SK-N-SH (cell line): ENCODE data around the gene NLGN3. TPM values are rescaled to one million over a fixed set of nuclear protein-coding genes. Genes with fewer than 3 reads are reported as not detected.

Source experiments
- CTCF ChIA-PET: fragments of 300-600, 350-600 bp; formaldehyde crosslinking; extraction: SDS; loops from one replicate; lab custom pipeline; 2021; lab: Yijun Ruan, JAX
- POLR2A ChIA-PET: fragments of 350-600 bp; sonication (Branson Sonifier 250); formaldehyde crosslinking; extraction: SDS; loops from one replicate; lab custom pipeline; 2020; ENCODE audit warnings: antibody characterized with exemption, inconsistent platforms; lab: Yijun Ruan, JAX
- DNase-seq: peaks from one replicate; pipeline ENCODE4 v3.0.0; 2012
- H2AFZ ChIP-seq: fragments of 200-600 bp; sonication (generic); 2 replicates; pipeline ENCODE4 v1.8.1; 2016; ENCODE audit warnings: antibody characterized with exemption, mild to moderate bottlenecking, low read depth
- H3F3A ChIP-seq: fragments of 200-600 bp; sonication (generic); replicated peaks from 2 replicates; pipeline ENCODE3; 2016; ENCODE audit warnings: antibody characterized with exemption, mild to moderate bottlenecking; ENCODE audit not compliant: insufficient read depth
- H3K27ac ChIP-seq, 2 experiments: fragments of 200-500 bp in 1 of 2; fragments of 200-600 bp in 1 of 2; sonication (Bioruptor generic) in 1 of 2; sonication (generic), shearing (Covaris generic) in 1 of 2; 2 replicates each; pipeline versions ENCODE4 v1.5.1 to v1.6.1; 2014 to 2016; ENCODE audit warnings: low read depth in 2 of 2, inconsistent platforms in 1 of 2, low read length in 1 of 2, mild to moderate bottlenecking in 1 of 2, mixed read lengths in 1 of 2
- H3K27me3 ChIP-seq: fragments of 200-600 bp; sonication (generic), shearing (Covaris generic); 2 replicates; pipeline ENCODE4 v1.6.1; 2016; ENCODE audit warnings: mixed run types; ENCODE audit not compliant: insufficient read depth
- H3K36me3 ChIP-seq, 2 experiments: fragments of 200-500 bp in 1 of 2; fragments of 200-600 bp in 1 of 2; sonication (Bioruptor generic) in 1 of 2; sonication (generic) in 1 of 2; replicated peaks in 1 of 2; 2 replicates each; pipeline versions ENCODE3 to v1.5.1; 2014 to 2016; ENCODE audit warnings: low read length in 1 of 2, mild to moderate bottlenecking in 1 of 2; ENCODE audit not compliant: insufficient read depth in 2 of 2, control insufficient read depth in 1 of 2
- H3K4me1 ChIP-seq, 2 experiments: fragments of 200-500 bp in 1 of 2; fragments of 200-600 bp in 1 of 2; sonication (Bioruptor generic) in 1 of 2; sonication (generic), shearing (Covaris generic) in 1 of 2; 2 replicates each; pipeline versions ENCODE4 v1.5.1 to v1.6.1; 2014 to 2016; ENCODE audit warnings: low read depth in 1 of 2, low read length in 1 of 2, mixed run types in 1 of 2; ENCODE audit not compliant: insufficient read depth in 2 of 2, control insufficient read depth in 1 of 2
- H3K4me2 ChIP-seq: fragments of 200-600 bp; sonication (generic), shearing (Covaris generic); 2 replicates; pipeline ENCODE4 v1.6.1; 2017; ENCODE audit warnings: mixed run types
- H3K4me3 ChIP-seq, 2 experiments: fragments of 200-500 bp in 1 of 2; fragments of 200-600 bp in 1 of 2; sonication (Bioruptor generic) in 1 of 2; sonication (generic), shearing (Covaris generic) in 1 of 2; 2 replicates each; pipeline versions ENCODE4 v1.5.1 to v1.8.1; 2014 to 2016; ENCODE audit warnings: low read depth in 2 of 2, inconsistent platforms in 1 of 2, low read length in 1 of 2, mild to moderate bottlenecking in 1 of 2, mixed read lengths in 1 of 2, moderate library complexity in 1 of 2
- H3K79me2 ChIP-seq: fragments of 200-600 bp; sonication (generic); 2 replicates; pipeline ENCODE4 v1.8.1; 2017; ENCODE audit warnings: mild to moderate bottlenecking; ENCODE audit not compliant: insufficient read depth
- H3K9ac ChIP-seq: fragments of 200-600 bp; sonication (generic); 2 replicates; pipeline ENCODE4 v1.6.1; 2017; ENCODE audit warnings: mixed run types
- H3K9me2 ChIP-seq: fragments of 200-600 bp; sonication (generic); 2 replicates; pipeline ENCODE4 v1.6.1; 2017; ENCODE audit warnings: mixed run types
- H3K9me3 ChIP-seq: fragments of 200-600 bp; sonication (generic); 2 replicates; pipeline ENCODE4 v1.6.1; 2017; ENCODE audit warnings: mixed run types, mild to moderate bottlenecking, moderate library complexity
- H4K20me1 ChIP-seq: fragments of 200-600 bp; sonication (generic); 2 replicates; pipeline ENCODE4 v1.6.1; 2017; ENCODE audit warnings: mild to moderate bottlenecking, mixed run types; ENCODE audit not compliant: insufficient read depth
- CHD2 ChIP-seq: fragments of 150-350 bp; IDR thresholded peaks from 2 replicates; pipeline ENCODE4 v1.6.1; 2018; ENCODE audit warnings: low read length; ENCODE audit not compliant: partially characterized antibody
- EZH2phosphoT487 ChIP-seq: fragments of 200-600 bp; sonication (generic); IDR thresholded peaks from 2 replicates; pipeline ENCODE4 v1.6.1; 2017; ENCODE audit warnings: low read depth, mixed run types, mild to moderate bottlenecking, antibody characterized with exemption, moderate library complexity, borderline replicate concordance
- FOXJ3 ChIP-seq: sonication (generic); formaldehyde crosslinking; IDR thresholded peaks from 2 replicates; pipeline ENCODE4 v1.5.1; 2020; ENCODE audit warnings: mild to moderate bottlenecking, missing genetic modification reagents
- GABPA ChIP-seq: IDR thresholded peaks from 2 replicates; pipeline ENCODE4 v1.4.0; 2012; ENCODE audit warnings: low read depth, mild to moderate bottlenecking
- JUND ChIP-seq: IDR thresholded peaks from 2 replicates; pipeline ENCODE4 v1.4.0; 2012
- MAX ChIP-seq: IDR thresholded peaks from 2 replicates; pipeline ENCODE4 v1.4.0; 2012; ENCODE audit warnings: low read depth
- MXI1 ChIP-seq: IDR thresholded peaks from 2 replicates; pipeline ENCODE4 v1.6.1; 2012; ENCODE audit warnings: mild to moderate bottlenecking, low read depth, low read length, improper control_type of control experiment
- NRF1 ChIP-seq: IDR thresholded peaks from 2 replicates; pipeline ENCODE4 v1.6.1; 2012; ENCODE audit warnings: low read depth, mild to moderate bottlenecking, low read length
- POLR2AphosphoS5 ChIP-seq: IDR thresholded peaks from 2 replicates; pipeline ENCODE4 v1.6.1; 2012; ENCODE audit warnings: low read depth, low read length
- RAD21 ChIP-seq: IDR thresholded peaks from 2 replicates; pipeline ENCODE4 v1.6.1; 2012; ENCODE audit warnings: mild to moderate bottlenecking, low read length
- RFX5 ChIP-seq: IDR thresholded peaks from 2 replicates; pipeline ENCODE4 v1.6.1; 2012; ENCODE audit warnings: mild to moderate bottlenecking, improper control_type of control experiment, low read length
- SMC3 ChIP-seq: IDR thresholded peaks from 2 replicates; pipeline ENCODE4 v1.6.1; 2012; ENCODE audit warnings: low read depth, low read length, improper control_type of control experiment
- TCF12 ChIP-seq: IDR thresholded peaks from 2 replicates; pipeline ENCODE4 v1.4.0; 2012
- WGBS: methylation state at CpG from one replicate; pipeline ENCODE4 v1.1.6; 2017; ENCODE audit warnings: low lambda C conversion rate; 5-methylcytosine and 5-hydroxymethylcytosine counted together
- polyA plus RNA-seq, 3 experiments: library from polyadenylated mRNA; depleted of rRNA; stranded (reverse); fragments of >200 nt; gene quantifications; 2 replicates each; pipeline ENCODE4 v1.2.3, GENCODE V29; 2012
- TF ChIP-seq, protein P1 (sequence below): IDR thresholded peaks from 2 replicates; pipeline ENCODE4 v1.6.1; 2012; ENCODE audit warnings: mild to moderate bottlenecking, low read depth, low read length, moderate library complexity

NLGN3 gene
- polyA plus RNA-seq, 1 of the 3 experiments (the other 2 are of a cell fraction): 5.3 TPM

GRCh38 chrX:71095555-71095980, 49.1 kb upstream of the NLGN3 start, which contains the start of gene FOXO4:
TSS of gene FOXO4 (plus strand) at chrX:71095851. CDS start at chrX:71096529, 678 bp downstream.
- Histone ChIP-seq H3F3A (no peaks in the 10 kb centered on the region), H3K4me2 (peak within 1 kb of the TSS; percentile 94), H3K9ac (peak within 1 kb of the TSS; percentile 53; the same call in 1 of the 2 replicates), H2AFZ (peak within 1 kb of the TSS; percentile 98), H3K79me2 (no peaks in the 10 kb centered on the region), H3K27ac (peak within 1 kb of the TSS in 1 of 2 experiments; percentile 17; a peak in 1 of 4 replicates), H3K9me2 (no peaks in the 10 kb centered on the region), H3K4me3 (peak within 1 kb of the TSS; percentile 69 to 77), H3K36me3 (no peaks in the 10 kb centered on the region), H4K20me1 (no peaks in the 10 kb centered on the region), H3K4me1 (peaks cover 0 to 16% of the 10 kb centered on the region in 2 experiments; a peak in 1 of 4 replicates), H3K27me3 (peaks cover 5% of the 10 kb centered on the region; the same call in 1 of the 2 replicates), H3K9me3 (no peaks in the 10 kb centered on the region)
- POLR2A ChIA-PET: interaction anchor here (0.9 kb wide), 1 partner anchor 23 kb away, joined by 4 read pairs; the partner anchor contains the start of gene MED12
- peak; percentile 36; the same call in 1 of the 2 replicates for TF ChIP-seq MXI1
- TF ChIP-seq POLR2AphosphoS5: 0 out of 2 replicates have a peak, but pooled peaks have one; percentile 57
- TF ChIP-seq NRF1: peak; percentile 73
- no peak for TF ChIP-seq TCF12
- no peak for TF ChIP-seq JUND
- TF ChIP-seq SMC3: no peak
- peak; percentile 42 for TF ChIP-seq GABPA
- TF ChIP-seq, protein P1, sequence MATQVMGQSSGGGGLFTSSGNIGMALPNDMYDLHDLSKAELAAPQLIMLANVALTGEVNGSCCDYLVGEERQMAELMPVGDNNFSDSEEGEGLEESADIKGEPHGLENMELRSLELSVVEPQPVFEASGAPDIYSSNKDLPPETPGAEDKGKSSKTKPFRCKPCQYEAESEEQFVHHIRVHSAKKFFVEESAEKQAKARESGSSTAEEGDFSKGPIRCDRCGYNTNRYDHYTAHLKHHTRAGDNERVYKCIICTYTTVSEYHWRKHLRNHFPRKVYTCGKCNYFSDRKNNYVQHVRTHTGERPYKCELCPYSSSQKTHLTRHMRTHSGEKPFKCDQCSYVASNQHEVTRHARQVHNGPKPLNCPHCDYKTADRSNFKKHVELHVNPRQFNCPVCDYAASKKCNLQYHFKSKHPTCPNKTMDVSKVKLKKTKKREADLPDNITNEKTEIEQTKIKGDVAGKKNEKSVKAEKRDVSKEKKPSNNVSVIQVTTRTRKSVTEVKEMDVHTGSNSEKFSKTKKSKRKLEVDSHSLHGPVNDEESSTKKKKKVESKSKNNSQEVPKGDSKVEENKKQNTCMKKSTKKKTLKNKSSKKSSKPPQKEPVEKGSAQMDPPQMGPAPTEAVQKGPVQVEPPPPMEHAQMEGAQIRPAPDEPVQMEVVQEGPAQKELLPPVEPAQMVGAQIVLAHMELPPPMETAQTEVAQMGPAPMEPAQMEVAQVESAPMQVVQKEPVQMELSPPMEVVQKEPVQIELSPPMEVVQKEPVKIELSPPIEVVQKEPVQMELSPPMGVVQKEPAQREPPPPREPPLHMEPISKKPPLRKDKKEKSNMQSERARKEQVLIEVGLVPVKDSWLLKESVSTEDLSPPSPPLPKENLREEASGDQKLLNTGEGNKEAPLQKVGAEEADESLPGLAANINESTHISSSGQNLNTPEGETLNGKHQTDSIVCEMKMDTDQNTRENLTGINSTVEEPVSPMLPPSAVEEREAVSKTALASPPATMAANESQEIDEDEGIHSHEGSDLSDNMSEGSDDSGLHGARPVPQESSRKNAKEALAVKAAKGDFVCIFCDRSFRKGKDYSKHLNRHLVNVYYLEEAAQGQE: no peak
- TF ChIP-seq MAX: peak; percentile 77; the same call in 1 of the 2 replicates
- TF ChIP-seq RFX5: no peak
- no peak for TF ChIP-seq FOXJ3
- TF ChIP-seq CHD2: no peak
- TF ChIP-seq EZH2phosphoT487: no peak
- no peak for TF ChIP-seq RAD21
- peak; percentile 91 for DNase-seq
- 2% methylated on average over 27 of the region's 29 CpGs for WGBS
- CTCF ChIA-PET: interaction anchor here (1.0 to 2.6 kb wide), 2 partner anchors 22 to 34 kb away, joined by 3 to 13 read pairs; no protein-coding TSS in a partner anchor
